Lower leg skin (tissue), 4 donors: ENCODE measurements around the gene MAS1L. TPM values are rescaled to one million over a fixed set of nuclear protein-coding genes. Genes with fewer than 3 reads are reported as not detected.

Source experiments
- DNase-seq, 2 donors: peaks; one replicate each; pipeline ENCODE4 v3.0.0-alpha.2; 2019; ENCODE audit warnings: low spot score in 2 of 2
- H3K4me3 ChIP-seq: fragments of 200-600 bp; sonication (generic); 2 replicates; pipeline ENCODE4 v1.5.1; 2017; ENCODE audit warnings: mild to moderate bottlenecking, low read depth; ENCODE audit not compliant: poor library complexity, severe bottlenecking
- CTCF ChIP-seq, 3 donors: fragments of 450-650 bp; IDR thresholded peaks; one replicate each; pipeline ENCODE4 v1.5.1; 2016; ENCODE audit warnings: antibody characterized with exemption in 3 of 3, mild to moderate bottlenecking in 3 of 3, moderate library complexity in 2 of 3
- POLR2A ChIP-seq, 2 donors: fragments of 450-650 bp; IDR thresholded peaks; one replicate each; pipeline ENCODE4 v1.6.1; 2016 to 2017; ENCODE audit warnings: antibody characterized with exemption in 2 of 2, mild to moderate bottlenecking in 1 of 2, moderate library complexity in 1 of 2
- WGBS, 2 donors: methylation state at CpG; one replicate each; pipeline ENCODE4 v1.1.5; 2018; 5-methylcytosine and 5-hydroxymethylcytosine counted together
- intact Hi-C: fragments of 100-400 bp; cut with DNase I; formaldehyde crosslinking; loops from one replicate; pipeline ENCODE4 v1.15.0; 2023; ENCODE audit warnings: low total_unique reads
- total RNA-seq, 4 donors: library from RNA; depleted of rRNA; stranded (reverse); fragments of >200 nt; gene quantifications; one replicate each; pipeline ENCODE4 v1.1.0, GENCODE V29; 2016

The MAS1L gene
- total RNA-seq, 4 donors from 2014 or later = not detected

- no peak for TF ChIP-seq POLR2A (IDR thresholded peaks at IDR 0.05)
- no peak for TF ChIP-seq CTCF (IDR thresholded peaks at IDR 0.05)
- DNase-seq = no peak
- H3K4me3 ChIP-seq = no peak overlapping the region
- WGBS, 2 donors = 74% methylated on average over 2 of the region's 2 CpGs
- intact Hi-C loops = no loop called here
Measured at GRCh38 chr6:29504961-29505360, 17.2 kb upstream of the MAS1L start.

GRCh38 chr6:29502597-29502996 lies 14.8 kb upstream of the MAS1L start:
- intact Hi-C loops = no loop called here
- 76 to 88% methylated on average over 5 of the region's 5 CpGs for WGBS, 2 donors

DNA sequence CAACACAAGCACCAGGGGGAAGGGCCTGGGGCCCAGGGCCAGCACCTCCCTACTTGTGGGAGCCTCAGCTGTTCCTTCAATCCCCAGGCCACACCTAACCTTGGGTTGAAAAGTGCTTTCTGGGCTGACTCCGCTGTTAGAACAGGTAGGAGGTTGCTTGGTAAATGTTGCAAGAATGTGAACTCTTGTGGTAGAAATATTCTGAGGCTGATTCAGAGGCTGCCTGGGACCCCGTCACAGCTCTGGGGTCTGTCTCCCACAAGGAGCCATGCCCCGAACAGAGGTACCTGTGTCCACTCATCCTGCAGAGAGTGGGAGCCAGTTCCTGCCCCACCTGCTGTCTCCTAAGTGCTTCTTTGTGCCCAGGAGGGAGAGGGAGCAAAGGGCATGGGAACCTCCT lies 14.4 kb upstream of the MAS1L start:
- 69 to 71% methylated on average over 3 of the region's 3 CpGs for WGBS, 2 donors
- no peak for DNase-seq
- intact Hi-C loops = no loop called here
- TF ChIP-seq POLR2A (IDR thresholded peaks at IDR 0.05) (no peak), CTCF (IDR thresholded peaks at IDR 0.05) (no peak)
- H3K4me3 ChIP-seq = no peak overlapping the region

More at GRCh38 chr6:29502597-29502996, 14.8 kb upstream of the MAS1L start:
- H3K4me3 ChIP-seq = no peak overlapping the region
- TF ChIP-seq CTCF (IDR thresholded peaks at IDR 0.05) = no peak
- TF ChIP-seq POLR2A (IDR thresholded peaks at IDR 0.05) = no peak
- DNase-seq = no peak

GRCh38 chr6:29501106-29501505 lies 13.3 kb upstream of the MAS1L start:
- no peak for TF ChIP-seq POLR2A (IDR thresholded peaks at IDR 0.05)
- no peak for TF ChIP-seq CTCF (IDR thresholded peaks at IDR 0.05)
- no peak overlapping the region for H3K4me3 ChIP-seq
- no peak for DNase-seq
- intact Hi-C loops = no loop called here
- WGBS, 2 donors = 92 to 96% methylated on average over 6 of the region's 6 CpGs

DNA sequence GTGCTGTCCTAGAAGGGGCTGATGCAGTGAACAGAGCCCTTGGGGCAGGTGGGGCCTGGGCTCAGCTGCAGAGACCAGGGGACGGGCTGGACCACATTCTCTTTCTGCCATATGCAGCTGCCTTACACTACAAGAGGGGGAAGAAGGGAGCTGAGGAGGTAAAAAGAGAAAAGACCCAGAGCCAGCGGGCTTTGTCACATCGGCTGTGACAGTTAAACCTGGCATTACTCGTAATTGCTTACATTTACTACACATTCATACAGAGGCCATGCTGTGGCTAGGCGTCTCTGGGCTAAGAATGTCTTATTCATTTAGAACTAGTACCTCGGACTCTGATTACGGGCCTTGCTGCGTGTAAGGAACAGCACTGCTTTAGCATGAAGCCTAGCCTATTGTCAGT lies 12.8 kb upstream of the MAS1L start:
- intact Hi-C loops = no loop called here
- no peak for TF ChIP-seq CTCF (IDR thresholded peaks at IDR 0.05)
- TF ChIP-seq POLR2A (IDR thresholded peaks at IDR 0.05) = no peak
- no peak overlapping the region for H3K4me3 ChIP-seq
- 85 to 87% methylated on average over 8 of the region's 8 CpGs for WGBS, 2 donors
- DNase-seq = no peak

- WGBS, 2 donors = 83 to 87% methylated on average over 5 of the region's 5 CpGs
Measured at GRCh38 chr6:29499704-29500103, 11.9 kb upstream of the MAS1L start.

More at GRCh38 chr6:29499704-29500103, 11.9 kb upstream of the MAS1L start:
- TF ChIP-seq CTCF (IDR thresholded peaks at IDR 0.05) (no peak), POLR2A (IDR thresholded peaks at IDR 0.05) (no peak)
- no peak overlapping the region for H3K4me3 ChIP-seq
- no peak for DNase-seq
- intact Hi-C loops = no loop called here
